CD8-positive, alpha-beta memory T cell (primary cell): ENCODE data around the gene ADAMTSL1. TPM values are rescaled to one million over a fixed set of nuclear protein-coding genes. Genes with fewer than 3 reads are reported as not detected.

Source experiments
- CTCF ChIA-PET: fragments of 350-600 bp; sonication (Branson Sonifier 250); formaldehyde crosslinking; loops from one replicate; lab custom pipeline; 2021; ENCODE audit warnings: antibody characterized with exemption; lab: Charles Lee
- POLR2A ChIA-PET: fragments of 350-600 bp; sonication (Branson Sonifier 250); formaldehyde crosslinking; loops from one replicate; lab custom pipeline; 2021; ENCODE audit warnings: antibody characterized with exemption; lab: Charles Lee
- DNase-seq, 5 donors: peaks; one replicate each; pipeline versions ENCODE4 v3.0.0 to v3.0.0-alpha.2; 2020 to 2022; ENCODE audit warnings: mixed read lengths in 1 of 5
- H3K27ac ChIP-seq: one replicate; pipeline ENCODE4 v1.7.0; 2013; ENCODE audit warnings: low read depth, mild to moderate bottlenecking, low read length, moderate library complexity
- H3K27me3 ChIP-seq: 2 replicates; pipeline ENCODE4 v1.7.0; 2013; ENCODE audit warnings: low read length, mild to moderate bottlenecking; ENCODE audit not compliant: insufficient read depth, poor library complexity, severe bottlenecking
- H3K36me3 ChIP-seq: 2 replicates; pipeline ENCODE4 v1.7.0; 2013; ENCODE audit warnings: mild to moderate bottlenecking, low read length, moderate library complexity; ENCODE audit not compliant: insufficient read depth
- H3K4me1 ChIP-seq: 2 replicates; pipeline ENCODE4 v1.7.0; 2013; ENCODE audit warnings: mild to moderate bottlenecking, low read length, moderate library complexity; ENCODE audit not compliant: insufficient read depth
- H3K4me3 ChIP-seq: 2 replicates; pipeline ENCODE4 v1.7.0; 2013; ENCODE audit warnings: mild to moderate bottlenecking, low read length
- H3K9me3 ChIP-seq: 2 replicates; pipeline ENCODE4 v1.7.0; 2013; ENCODE audit warnings: mild to moderate bottlenecking, low read length
- H3K27ac Mint-ChIP-seq, 8 donors: one replicate each; pipeline ENCODE4 v1.8.0; 2020 to 2021; ENCODE audit warnings: mixed read lengths in 8 of 8, mild to moderate bottlenecking in 6 of 8, inconsistent platforms in 3 of 8, moderate library complexity in 3 of 8
- H3K27me3 Mint-ChIP-seq, 2 donors: one replicate each; pipeline ENCODE4 v1.8.0; 2020 to 2021; ENCODE audit warnings: mixed read lengths in 2 of 2, mild to moderate bottlenecking in 1 of 2, moderate library complexity in 1 of 2
- H3K36me3 Mint-ChIP-seq, 3 donors: one replicate each; pipeline ENCODE4 v1.8.0; 2020 to 2021; ENCODE audit warnings: mixed read lengths in 3 of 3, inconsistent platforms in 1 of 3, mild to moderate bottlenecking in 1 of 3
- H3K4me1 Mint-ChIP-seq, 3 donors: one replicate each; pipeline ENCODE4 v1.8.0; 2020 to 2021; ENCODE audit warnings: mixed read lengths in 3 of 3, inconsistent platforms in 1 of 3, mild to moderate bottlenecking in 1 of 3
- H3K4me3 Mint-ChIP-seq, 7 donors: one replicate each; pipeline ENCODE4 v1.8.0; 2020 to 2021; ENCODE audit warnings: mixed read lengths in 7 of 7, mild to moderate bottlenecking in 6 of 7, moderate library complexity in 4 of 7, inconsistent platforms in 2 of 7
- H3K9me3 Mint-ChIP-seq, 5 donors: one replicate each; pipeline ENCODE4 v1.8.0; 2020 to 2022; ENCODE audit warnings: mixed read lengths in 5 of 5, mild to moderate bottlenecking in 3 of 5, moderate library complexity in 2 of 5, inconsistent platforms in 1 of 5
- polyA plus RNA-seq: library from polyadenylated mRNA; unstranded; fragments of 300-500 nt; fragmentation: Illumina TruSeq; gene quantifications from one replicate; pipeline ENCODE4 v1.2.3, GENCODE V29; 2021
- total RNA-seq, 2 experiments: library from RNA; stranded (reverse); gene quantifications; one replicate each; pipeline ENCODE4 v1.2.3, GENCODE V29; 2021

ADAMTSL1 gene
- total RNA-seq (not detected), polyA plus RNA-seq (not detected)

GRCh38 chr9:18473652-18474279 lies at the start of gene ADAMTSL1:
Gene ADAMTSL1 (plus strand): TSS chr9:18474153. CDS start chr9:18474233, 80 bp downstream.
- no peaks in the 10 kb centered on the region for H3K36me3 Mint-ChIP-seq
- H3K27me3 ChIP-seq: no peaks in the 10 kb centered on the region
- peaks cover 0 to 2% (median 0%) of the 10 kb centered on the region in 5 donors for H3K9me3 Mint-ChIP-seq
- ChIA-PET POLR2A (no interaction called here), CTCF (no interaction called here)
- H3K4me1 Mint-ChIP-seq: peaks cover 0 to 3% (median 0%) of the 10 kb centered on the region in 3 donors
- no peaks in the 10 kb centered on the region for H3K4me1 ChIP-seq
- no peak within 1 kb of the TSS for H3K27ac ChIP-seq
- H3K27ac Mint-ChIP-seq: peak within 1 kb of the TSS in 1 of 8 donors; percentile 42
- no peaks in the 10 kb centered on the region for H3K9me3 ChIP-seq
- no peak within 1 kb of the TSS for H3K4me3 Mint-ChIP-seq
- no peak within 1 kb of the TSS for H3K4me3 ChIP-seq
- DNase-seq: no peak
- no peaks in the 10 kb centered on the region for H3K36me3 ChIP-seq
- peaks cover 1 to 7% of the 10 kb centered on the region in 2 donors for H3K27me3 Mint-ChIP-seq

- DNase-seq: no peak
- Mint-ChIP-seq H3K9me3 (peaks cover 0 to 3% (median 0%) of the 10 kb centered on the region in 5 donors), H3K27me3 (no peaks in the 10 kb centered on the region), H3K4me3 (no peak overlapping the region), H3K4me1 (no peaks in the 10 kb centered on the region), H3K27ac (no peak overlapping the region), H3K36me3 (no peaks in the 10 kb centered on the region)
- ChIA-PET CTCF (no interaction called here), POLR2A (no interaction called here)
- no peaks in the 10 kb centered on the region for H3K36me3 ChIP-seq
- no peaks in the 10 kb centered on the region for H3K9me3 ChIP-seq
- H3K27ac ChIP-seq: no peak overlapping the region
- no peaks in the 10 kb centered on the region for H3K27me3 ChIP-seq
- H3K4me1 ChIP-seq: no peaks in the 10 kb centered on the region
- no peak overlapping the region for H3K4me3 ChIP-seq
Observed at GRCh38 chr9:18427691-18428090, 46.3 kb upstream of the ADAMTSL1 start.

GRCh38 chr9:18428661-18429060 lies 45.3 kb upstream of the ADAMTSL1 start:
- no peak for DNase-seq
- Histone ChIP-seq H3K36me3 (no peaks in the 10 kb centered on the region), H3K9me3 (no peaks in the 10 kb centered on the region), H3K4me1 (no peaks in the 10 kb centered on the region), H3K4me3 (no peak overlapping the region), H3K27me3 (no peaks in the 10 kb centered on the region), H3K27ac (no peak overlapping the region)
- POLR2A ChIA-PET: no interaction called here
- H3K9me3 Mint-ChIP-seq: no peaks in the 10 kb centered on the region
- H3K27ac Mint-ChIP-seq: no peak overlapping the region
- H3K4me1 Mint-ChIP-seq: no peaks in the 10 kb centered on the region
- H3K36me3 Mint-ChIP-seq: no peaks in the 10 kb centered on the region
- H3K4me3 Mint-ChIP-seq: no peak overlapping the region
- CTCF ChIA-PET: no interaction called here
- no peaks in the 10 kb centered on the region for H3K27me3 Mint-ChIP-seq

- no peak overlapping the region for H3K4me3 ChIP-seq
- H3K27ac Mint-ChIP-seq: no peak overlapping the region
- no peaks in the 10 kb centered on the region for H3K27me3 ChIP-seq
- ChIA-PET POLR2A (no interaction called here), CTCF (no interaction called here)
- no peaks in the 10 kb centered on the region for H3K36me3 ChIP-seq
- no peak for DNase-seq
- H3K27ac ChIP-seq: no peak overlapping the region
- H3K9me3 Mint-ChIP-seq: no peaks in the 10 kb centered on the region
- H3K4me1 ChIP-seq: no peaks in the 10 kb centered on the region
- H3K4me1 Mint-ChIP-seq: no peaks in the 10 kb centered on the region
- H3K4me3 Mint-ChIP-seq: no peak overlapping the region
- H3K27me3 Mint-ChIP-seq: no peaks in the 10 kb centered on the region
- H3K36me3 Mint-ChIP-seq: no peaks in the 10 kb centered on the region
- H3K9me3 ChIP-seq: no peaks in the 10 kb centered on the region
Observed at GRCh38 chr9:18429070-18429469, 44.9 kb upstream of the ADAMTSL1 start.

- Mint-ChIP-seq H3K27me3 (peaks cover 10 to 13% of the 10 kb centered on the region in 2 donors), H3K4me1 (no peaks in the 10 kb centered on the region), H3K36me3 (no peaks in the 10 kb centered on the region), H3K4me3 (no peak overlapping the region), H3K9me3 (peaks cover 0 to 9% (median 3%) of the 10 kb centered on the region in 5 donors), H3K27ac (no peak overlapping the region)
- Histone ChIP-seq H3K27me3 (no peaks in the 10 kb centered on the region), H3K36me3 (no peaks in the 10 kb centered on the region), H3K4me1 (no peaks in the 10 kb centered on the region), H3K4me3 (no peak overlapping the region), H3K27ac (no peak overlapping the region), H3K9me3 (no peaks in the 10 kb centered on the region)
- CTCF ChIA-PET: no interaction called here
- POLR2A ChIA-PET: no interaction called here
- no peak for DNase-seq
Observed at GRCh38 chr9:18433620-18434019, 40.3 kb upstream of the ADAMTSL1 start.

- Mint-ChIP-seq H3K36me3 (no peaks in the 10 kb centered on the region), H3K27ac (no peak overlapping the region), H3K9me3 (peaks cover 0 to 9% (median 3%) of the 10 kb centered on the region in 5 donors), H3K27me3 (peaks cover 14 to 18% of the 10 kb centered on the region in 2 donors), H3K4me3 (no peak overlapping the region), H3K4me1 (no peaks in the 10 kb centered on the region)
- Histone ChIP-seq H3K36me3 (no peaks in the 10 kb centered on the region), H3K27me3 (no peaks in the 10 kb centered on the region), H3K4me3 (no peak overlapping the region), H3K27ac (no peak overlapping the region), H3K4me1 (no peaks in the 10 kb centered on the region), H3K9me3 (no peaks in the 10 kb centered on the region)
- ChIA-PET CTCF (interaction anchor here (0.9 kb wide), 1 partner anchor 7 kb away, joined by 3 read pairs; no protein-coding TSS in a partner anchor), POLR2A (no interaction called here)
- no peak for DNase-seq
Observed at GRCh38 chr9:18437315-18438201, 36.4 kb upstream of the ADAMTSL1 start.

- Mint-ChIP-seq H3K27me3 (peaks cover 14 to 18% of the 10 kb centered on the region in 2 donors), H3K9me3 (peaks cover 0 to 11% (median 3%) of the 10 kb centered on the region in 5 donors)
- CTCF ChIA-PET: no interaction called here
Observed at GRCh38 chr9:18438300-18438925, 35.5 kb upstream of the ADAMTSL1 start.

GRCh38 chr9:18438951-18439350 lies 35.0 kb upstream of the ADAMTSL1 start:
- Mint-ChIP-seq H3K4me1 (no peaks in the 10 kb centered on the region), H3K27me3 (peaks cover 14 to 18% of the 10 kb centered on the region in 2 donors), H3K4me3 (peak overlapping the region in 1 of 7 donors; percentile 13), H3K27ac (no peak overlapping the region), H3K9me3 (peaks cover 0 to 11% (median 3%) of the 10 kb centered on the region in 5 donors), H3K36me3 (no peaks in the 10 kb centered on the region)
- ChIA-PET POLR2A (no interaction called here), CTCF (no interaction called here)
- no peaks in the 10 kb centered on the region for H3K4me1 ChIP-seq
- no peak overlapping the region for H3K4me3 ChIP-seq
- no peak for DNase-seq
- no peaks in the 10 kb centered on the region for H3K36me3 ChIP-seq
- H3K9me3 ChIP-seq: no peaks in the 10 kb centered on the region
- no peak overlapping the region for H3K27ac ChIP-seq
- no peaks in the 10 kb centered on the region for H3K27me3 ChIP-seq

More at GRCh38 chr9:18438300-18438925, 35.5 kb upstream of the ADAMTSL1 start:
- Mint-ChIP-seq H3K4me1 (no peaks in the 10 kb centered on the region), H3K36me3 (no peaks in the 10 kb centered on the region), H3K27ac (no peak overlapping the region), H3K4me3 (peak overlapping the region in 1 of 7 donors; percentile 51)
- Histone ChIP-seq H3K9me3 (no peaks in the 10 kb centered on the region), H3K27me3 (no peaks in the 10 kb centered on the region), H3K27ac (no peak overlapping the region), H3K36me3 (no peaks in the 10 kb centered on the region), H3K4me1 (no peaks in the 10 kb centered on the region), H3K4me3 (no peak overlapping the region)
- no peak for DNase-seq
- POLR2A ChIA-PET: no interaction called here
